ENCODE measurements around the gene JADE2. TPM values are rescaled to one million over a fixed set of nuclear protein-coding genes. Genes with fewer than 3 reads are reported as not detected.

Gene JADE2
- total and polyA plus RNA-seq, 2 of the 8 experiments (the other 6 are each of a cell fraction or from before 2014, with no cell fraction given), result 19.2 to 55.8 TPM

GRCh38 chr5:134554319-134555222 is 29.1 kb downstream of the JADE2 start:
- ChIA-PET CTCF (ENCODE audit: partially characterized antibody) (interaction anchor here (0.6 to 4.5 kb wide), 16 partner anchors 11 to 163 kb away, joined by 3 to 39 read pairs (median 4); partner anchors contain the start of gene CDKN2AIPNL), POLR2A (ENCODE audit: partially characterized antibody) (interaction anchor here (0.9 to 1.6 kb wide), 4 partner anchors 24 to 144 kb away, joined by 3 to 6 read pairs (median 4); partner anchors contain the start of gene CDKN2AIPNL)
- Histone ChIP-seq H3K79me2 (ENCODE audit: control insufficient read depth in 1 of 2, insufficient read depth in 2 of 2, low read length in 2 of 2) (peaks cover 0 to 12% of the 10 kb centered on the region in 2 experiments; a peak in 2 of 4 replicates), H2BK12ac (ENCODE audit: low read depth, low read length) (no peak overlapping the region; the same call in 1 of the 2 replicates), H3K9ac (replicated peaks in 1 of 4; ENCODE audit: extremely low read depth in 1 of 4, low read depth in 3 of 4, low read length in 3 of 4) (no peak overlapping the region), H2BK120ac (replicated peaks; ENCODE audit: low read depth, low read length) (no peak overlapping the region), H3K4ac (replicated peaks; ENCODE audit: insufficient read length, low read depth, low read length) (no peak overlapping the region), H3K4me2 (ENCODE audit: insufficient read depth in 1 of 2, low read depth in 2 of 2, low read length in 2 of 2) (no peak overlapping the region), H3K79me1 (ENCODE audit: low read depth, low read length) (peaks cover 8% of the 10 kb centered on the region; the same call in 1 of the 2 replicates), H3K4me1 (replicated peaks in 1 of 4; ENCODE audit: control insufficient read depth in 3 of 4, insufficient read depth in 4 of 4, low read length in 3 of 4) (peaks cover 3 to 15% (median 6%) of the 10 kb centered on the region in 4 experiments; a peak in 6 of 7 replicates), H3K23me2 (ENCODE audit: low read depth, low read length) (peaks cover 8% of the 10 kb centered on the region; the same call in 1 of the 2 replicates), H4K20me1 (replicated peaks in 1 of 2; ENCODE audit: control insufficient read depth in 1 of 2, insufficient read depth in 2 of 2, low read length in 2 of 2) (peaks cover 0 to 6% of the 10 kb centered on the region in 2 experiments), H3K14ac (ENCODE audit: insufficient read length) (no peak overlapping the region), H4K8ac (ENCODE audit: extremely low read depth, insufficient read depth, low read length) (no peak overlapping the region), H4K91ac (replicated peaks; ENCODE audit: insufficient read length, low read length) (no peak overlapping the region), H3K27ac (ENCODE audit: low read depth, low read length) (no peak overlapping the region), H3K23ac (ENCODE audit: insufficient read length) (no peak overlapping the region), H3K27me3 (replicated peaks in 1 of 4; ENCODE audit: control insufficient read depth in 3 of 4, extremely low read depth in 1 of 4, insufficient read depth in 3 of 4, low read length in 3 of 4) (no peaks in the 10 kb centered on the region), H2BK15ac (ENCODE audit: low read length) (no peak overlapping the region), H2BK5ac (ENCODE audit: low read depth, low read length) (peak overlapping the region; percentile 63; the same call in 1 of the 2 replicates), H4K5ac (ENCODE audit: insufficient read length, low read depth, low read length) (no peak overlapping the region), H3K4me3 (ENCODE audit: extremely low read depth in 1 of 4, insufficient read depth in 2 of 4, low read depth in 3 of 4, low read length in 4 of 4) (no peak overlapping the region), H2AK5ac (ENCODE audit: low read depth, low read length) (no peak overlapping the region), H2AFZ (ENCODE audit: low read length) (no peak overlapping the region), H3K56ac (replicated peaks; ENCODE audit: insufficient read length, low read depth, low read length) (no peak overlapping the region), H2BK20ac (ENCODE audit: low read length) (no peak overlapping the region), H3K18ac (ENCODE audit: extremely low read depth, low read length) (no peak overlapping the region), H3K9me3 (ENCODE audit: insufficient read depth in 2 of 2, low read depth in 1 of 2, low read length in 1 of 2) (no peaks in the 10 kb centered on the region), H3K36me3 (ENCODE audit: control insufficient read depth in 2 of 4, insufficient read depth in 4 of 4, low read length in 3 of 4) (peaks cover 4 to 31% (median 9%) of the 10 kb centered on the region in 4 experiments; a peak in 6 of 8 replicates)
- DNase-seq (ENCODE audit: low read depth in 1 of 2, low spot score in 2 of 2) (no peak), FAIRE-seq (no peak)
- WGBS, 2 experiments (ENCODE audit: extremely low coverage in 1 of 2, insufficient coverage in 1 of 2, insufficient read length in 1 of 2, insufficient replicate concordance in 2 of 2, low coverage in 1 of 2, low lambda C conversion rate in 2 of 2, missing lambda C conversion rate in 1 of 2), result 87% methylated on average over 14 of the region's 15 CpGs; no CpG with 5 or more reads in 1 of the 2 experiments
- TF ChIP-seq RXRA (IDR thresholded peaks at IDR 0.05; ENCODE audit: insufficient read depth, low read depth, low read length), result no peak
- peak; percentile 56; the same call in 1 of the 2 replicates for TF ChIP-seq KDM1A (IDR thresholded peaks at IDR 0.05; ENCODE audit: borderline replicate concordance, low read length)
- peak in 1 of 3 experiments; percentile 14; a peak in 1 of 4 replicates for TF ChIP-seq CTCF (IDR thresholded peaks at IDR 0.05; ENCODE audit: control extremely low read depth in 1 of 3, insufficient read depth in 1 of 3, low read depth in 1 of 3, low read length in 3 of 3)

Measured in H1 (cell line).